Fibroblast of skin of back (primary cell): ENCODE results near the gene GPR132.

Experiments
- DNase-seq: peaks from one replicate; pipeline ENCODE4 v3.0.0-alpha.2; 2013

GPR132 gene

DNA sequence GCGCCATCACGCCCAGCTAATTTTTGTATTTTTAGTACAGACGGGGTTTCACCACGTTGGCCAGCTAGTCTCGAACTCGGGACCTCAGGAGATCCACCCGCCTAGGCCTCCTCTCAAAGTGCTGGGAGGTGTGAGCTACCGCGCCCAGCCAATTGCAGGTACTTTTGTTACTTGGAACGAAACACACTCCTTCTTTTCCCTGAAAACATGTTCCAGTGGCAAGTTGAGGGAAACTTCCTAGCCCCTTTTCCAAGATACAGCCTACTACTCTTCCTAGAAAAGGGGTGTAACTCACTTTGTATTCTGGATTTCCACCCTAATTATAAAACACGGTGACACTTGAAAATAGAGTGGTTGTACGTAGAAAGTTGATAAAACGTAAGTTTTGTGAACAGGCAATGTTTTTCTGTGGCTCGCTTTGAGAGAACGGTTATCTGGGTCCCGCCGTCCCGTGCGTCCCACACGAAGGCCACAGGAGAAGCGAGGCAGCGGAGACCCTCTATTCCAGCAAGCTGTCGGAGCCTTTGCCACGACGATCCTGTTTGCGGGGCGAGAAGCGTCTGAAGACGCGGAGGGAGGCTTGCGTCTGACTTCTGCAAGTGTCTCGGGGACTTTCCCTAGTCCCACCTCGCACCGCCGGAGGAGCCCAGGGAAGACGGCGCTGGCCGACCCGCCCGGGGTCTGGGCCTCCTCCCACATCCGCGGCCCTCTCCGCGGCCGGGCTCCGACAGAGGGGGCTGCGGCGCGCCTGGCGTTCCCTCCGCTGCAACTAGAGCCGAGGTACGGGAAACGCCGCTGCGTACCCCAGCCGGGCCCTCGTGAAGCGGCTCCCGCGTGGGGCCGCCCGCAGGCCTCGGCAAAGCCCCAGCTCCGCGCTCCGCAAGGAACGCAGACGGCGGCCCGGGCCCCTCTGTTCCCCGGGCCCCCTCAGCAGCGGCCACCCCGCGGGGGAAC is 45.1 kb downstream of the GPR132 start:
- peak; percentile 37 for DNase-seq

DNA sequence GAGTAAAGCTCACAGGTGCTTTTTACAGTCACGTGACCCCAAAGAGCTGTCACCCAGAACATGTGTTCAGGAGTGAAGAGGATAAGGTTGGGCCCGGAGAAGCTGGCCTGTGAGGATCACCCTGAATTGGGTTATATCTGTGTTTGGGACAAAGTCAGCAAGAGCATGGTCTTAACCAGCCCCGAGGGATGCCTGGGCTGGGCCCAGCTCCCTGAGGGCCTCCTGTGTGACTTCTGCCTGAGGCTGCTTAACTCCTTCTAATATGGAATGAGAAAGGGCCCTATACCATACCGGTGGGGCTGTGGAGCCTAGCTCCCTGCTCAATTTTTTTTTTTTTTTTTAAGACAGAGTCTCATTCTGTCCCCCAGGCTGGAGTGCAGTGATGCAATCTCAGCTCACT is 46.8 kb downstream of the GPR132 start:
- no peak for DNase-seq

GRCh38 chr14:105015905-105016304 is 49.3 kb downstream of the GPR132 start:
- no peak for DNase-seq

- no peak for DNase-seq
Observed at GRCh38 chr14:105015242-105015641, 50.0 kb downstream of the GPR132 start.

- no peak for DNase-seq
Observed at GRCh38 chr14:105014631-105015030, 50.6 kb downstream of the GPR132 start.

DNA sequence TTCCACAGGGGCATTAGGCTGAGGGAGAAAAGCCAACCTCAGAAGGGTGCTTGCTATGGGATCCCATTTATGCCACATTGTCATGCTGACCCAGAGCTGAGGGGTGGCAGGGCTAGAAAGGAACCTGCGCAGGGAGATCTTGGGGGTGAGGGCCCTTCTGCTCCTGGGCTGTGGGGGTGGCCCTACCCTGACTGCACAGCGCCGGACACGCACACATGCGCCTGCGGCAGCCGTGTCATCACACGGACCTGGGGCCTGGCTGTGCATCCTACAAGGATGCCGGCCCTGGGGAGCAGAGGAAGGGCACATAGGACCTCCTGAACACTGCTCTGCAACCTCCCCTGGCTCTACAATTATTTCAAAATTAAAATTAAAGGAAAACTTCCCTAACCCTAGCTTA is 51.2 kb downstream of the GPR132 start:
- no peak for DNase-seq

DNA sequence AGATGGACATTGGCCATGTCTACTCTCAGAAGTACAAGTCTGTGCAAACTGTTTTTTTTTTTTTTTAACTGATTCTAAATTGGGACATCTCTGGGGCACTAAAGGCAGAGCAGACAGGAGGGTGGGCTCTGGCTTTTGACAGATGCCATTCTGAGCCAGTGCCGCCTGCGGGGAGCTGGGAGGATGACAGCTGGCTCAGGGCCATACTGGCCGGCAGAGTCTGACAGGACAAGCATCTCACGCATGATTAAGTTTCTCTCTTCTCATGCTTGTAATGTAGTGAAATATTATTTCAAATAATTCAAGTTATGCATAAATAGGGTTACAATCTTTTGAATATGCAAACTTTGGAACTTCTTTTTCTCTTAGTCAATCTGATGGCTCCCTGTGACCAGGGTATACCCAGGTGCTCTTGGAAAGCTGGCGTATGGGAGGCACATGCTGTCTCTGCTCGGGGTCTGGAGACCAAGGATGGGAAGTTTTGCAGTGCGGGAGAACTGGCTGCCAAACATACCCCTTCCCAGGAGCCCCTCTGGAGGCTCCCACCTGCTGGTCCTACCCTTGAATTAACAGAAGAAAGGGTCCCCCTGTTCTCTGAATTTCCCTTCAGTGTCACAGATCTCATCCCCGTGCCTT is 52.0 kb downstream of the GPR132 start:
- peak; percentile 31 for DNase-seq

- no peak for DNase-seq
Observed at GRCh38 chr14:105012171-105012985, 52.9 kb downstream of the GPR132 start.

GRCh38 chr14:105011312-105011990 is 53.8 kb downstream of the GPR132 start:
- DNase-seq = no peak

DNA sequence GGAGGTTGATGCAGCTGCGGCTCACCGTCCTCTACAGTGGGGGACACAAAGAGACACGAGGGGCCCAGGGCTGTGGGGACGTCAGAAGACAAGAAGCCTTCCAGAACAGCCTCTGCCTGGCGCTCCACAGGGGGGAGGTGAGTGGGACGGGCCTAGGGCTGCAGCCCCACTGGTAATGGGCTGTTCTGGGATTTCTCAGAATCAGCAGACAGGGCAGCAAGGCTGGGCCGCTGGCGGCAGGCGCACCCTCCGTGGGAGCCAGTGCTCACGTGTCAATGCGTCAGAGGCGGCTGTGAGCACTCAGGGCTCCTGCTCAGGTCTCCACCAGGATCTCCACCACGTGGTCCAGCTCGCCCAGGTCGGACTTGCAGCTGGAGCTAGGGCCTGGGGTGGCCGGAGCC is 54.3 kb downstream of the GPR132 start:
- no peak for DNase-seq

GRCh38 chr14:105010106-105010505 is 55.1 kb downstream of the GPR132 start:
- no peak for DNase-seq

GRCh38 chr14:105007593-105008264 is 57.5 kb downstream of the GPR132 start:
- DNase-seq = no peak

DNA sequence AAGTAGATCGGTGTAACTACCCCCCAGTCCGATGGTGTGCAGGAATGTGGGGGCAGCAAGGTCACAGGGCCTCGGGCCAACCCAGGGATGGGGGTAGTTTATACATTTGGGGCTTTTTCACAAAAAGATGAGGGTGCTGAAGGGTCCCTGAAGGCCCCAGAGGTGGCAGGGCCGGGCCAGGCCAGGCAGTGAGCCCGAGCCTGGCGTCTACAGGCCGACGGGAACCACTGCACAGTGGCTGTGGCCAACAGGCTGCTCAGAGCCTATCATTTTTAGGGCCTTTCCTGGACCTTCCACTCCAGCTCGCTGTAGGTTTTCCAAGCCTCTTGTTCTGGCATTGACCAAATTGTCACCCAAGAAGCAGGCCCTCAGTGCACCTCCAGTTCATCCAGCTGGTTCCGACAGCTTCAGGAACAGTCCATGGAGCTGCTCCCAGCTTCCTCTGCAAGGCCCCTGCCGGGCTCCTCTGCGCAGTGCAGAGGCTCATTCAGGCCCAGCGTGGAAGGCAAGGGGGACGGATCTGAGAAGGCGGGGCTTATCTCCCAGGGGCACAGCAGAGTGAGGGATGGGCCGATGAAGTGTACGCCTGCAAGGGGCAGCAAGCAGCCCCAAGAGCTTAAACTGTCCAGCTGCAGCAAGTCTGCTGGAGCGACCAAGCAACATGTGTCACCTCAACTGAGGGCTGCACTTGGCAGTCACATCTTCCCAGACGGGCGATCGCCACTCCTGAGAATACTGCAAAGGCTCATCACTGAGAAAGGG is 58.2 kb downstream of the GPR132 start:
- no peak for DNase-seq

DNA sequence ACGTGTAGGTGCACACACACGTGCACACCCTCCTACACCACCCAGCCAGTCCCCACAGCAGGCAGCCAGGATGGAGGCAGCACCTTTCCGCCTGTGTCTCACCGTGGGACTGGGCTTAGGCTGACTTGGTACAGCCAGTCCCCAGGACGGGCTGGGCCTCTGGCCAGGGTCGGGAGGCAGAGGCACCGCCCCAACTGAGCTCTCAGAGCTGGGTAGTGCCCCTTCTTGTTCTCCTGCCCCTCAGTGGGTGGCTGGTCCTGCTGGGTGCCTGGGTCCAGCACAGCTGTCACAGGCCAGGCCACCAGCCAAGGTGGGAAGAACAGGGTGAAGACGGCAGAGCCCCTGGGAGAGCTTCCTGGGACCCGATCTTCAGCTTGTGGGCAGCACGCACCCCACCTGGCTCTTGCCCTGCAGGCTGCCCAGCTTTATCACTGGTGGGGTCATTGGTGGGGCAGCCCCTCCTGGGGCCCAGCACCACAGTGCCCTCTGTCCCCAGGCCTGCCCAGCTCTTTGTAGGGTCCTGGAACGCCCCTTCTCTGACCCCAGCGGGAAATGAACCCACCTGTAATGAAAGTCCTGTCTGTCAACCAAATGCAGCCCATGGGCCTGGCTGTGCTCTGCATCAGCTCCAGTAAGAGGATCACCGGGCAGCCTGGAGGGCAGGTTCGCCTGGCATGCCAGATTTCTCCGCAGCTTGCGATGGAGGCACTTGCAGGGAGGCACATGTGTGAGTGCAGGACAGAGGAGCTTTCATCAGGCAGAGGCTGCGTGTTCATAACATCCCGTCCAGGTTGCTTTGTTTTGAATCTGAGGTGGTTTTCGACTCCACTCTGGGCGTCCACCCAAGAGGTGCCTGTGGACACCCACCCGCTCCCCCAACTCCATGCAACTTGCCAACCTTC is 59.0 kb downstream of the GPR132 start:
- DNase-seq = no peak

- DNase-seq = no peak
Observed at GRCh38 chr14:105005329-105005928, 59.8 kb downstream of the GPR132 start.
